PC-3 (cell line): ENCODE results near the gene PRKN.

Experiments used
- EZH2 ChIP-seq: fragments of 300-600 bp; sonication (generic); IDR thresholded peaks from one replicate; pipeline ENCODE4 v1.6.1; 2017; ENCODE audit warnings: antibody characterized with exemption, mild to moderate bottlenecking, low read length; ENCODE audit not compliant: unreplicated experiment
- EZH2phosphoT487 ChIP-seq: fragments of 300-600 bp; sonication (generic); IDR thresholded peaks from 2 replicates; pipeline ENCODE4 v1.6.1; 2018; ENCODE audit warnings: mild to moderate bottlenecking, antibody characterized with exemption, low read length, borderline replicate concordance
- TF ChIP-seq, protein P1 (sequence below): fragments of 300-600 bp; sonication (generic); conservative IDR thresholded peaks from 2 replicates; pipeline ENCODE4 v1.5.1; 2017; ENCODE audit warnings: antibody characterized with exemption, low read depth, mild to moderate bottlenecking, low read length

GRCh38 chr6:161908872-161909271, 818.7 kb downstream of the PRKN start:
- TF ChIP-seq, protein P1, sequence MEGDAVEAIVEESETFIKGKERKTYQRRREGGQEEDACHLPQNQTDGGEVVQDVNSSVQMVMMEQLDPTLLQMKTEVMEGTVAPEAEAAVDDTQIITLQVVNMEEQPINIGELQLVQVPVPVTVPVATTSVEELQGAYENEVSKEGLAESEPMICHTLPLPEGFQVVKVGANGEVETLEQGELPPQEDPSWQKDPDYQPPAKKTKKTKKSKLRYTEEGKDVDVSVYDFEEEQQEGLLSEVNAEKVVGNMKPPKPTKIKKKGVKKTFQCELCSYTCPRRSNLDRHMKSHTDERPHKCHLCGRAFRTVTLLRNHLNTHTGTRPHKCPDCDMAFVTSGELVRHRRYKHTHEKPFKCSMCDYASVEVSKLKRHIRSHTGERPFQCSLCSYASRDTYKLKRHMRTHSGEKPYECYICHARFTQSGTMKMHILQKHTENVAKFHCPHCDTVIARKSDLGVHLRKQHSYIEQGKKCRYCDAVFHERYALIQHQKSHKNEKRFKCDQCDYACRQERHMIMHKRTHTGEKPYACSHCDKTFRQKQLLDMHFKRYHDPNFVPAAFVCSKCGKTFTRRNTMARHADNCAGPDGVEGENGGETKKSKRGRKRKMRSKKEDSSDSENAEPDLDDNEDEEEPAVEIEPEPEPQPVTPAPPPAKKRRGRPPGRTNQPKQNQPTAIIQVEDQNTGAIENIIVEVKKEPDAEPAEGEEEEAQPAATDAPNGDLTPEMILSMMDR: no peak
- TF ChIP-seq EZH2phosphoT487 (no peak), EZH2 (no peak)
